ENCODE measurements around the gene CYP2C9.

GRCh38 chr10:94992811-94993210 is 54.4 kb downstream of the CYP2C9 start:
- TF ChIP-seq CTCF (IDR thresholded peaks at IDR 0.05) = no peak
- no peak for TF ChIP-seq POLR2AphosphoS5 (IDR thresholded peaks at IDR 0.05)
- no peak for TF ChIP-seq POLR2A (IDR thresholded peaks at IDR 0.05; ENCODE audit: low read depth)
- no peak for TF ChIP-seq EP300 (IDR thresholded peaks at IDR 0.05)
